ENCODE results near the gene CDCA3.
"Not testable (repeated sequence)": the region's sequence is repeated elsewhere in the genome, so short reads cannot be mapped to it uniquely, and the experiment has no call there.

The CDCA3 gene

DNA sequence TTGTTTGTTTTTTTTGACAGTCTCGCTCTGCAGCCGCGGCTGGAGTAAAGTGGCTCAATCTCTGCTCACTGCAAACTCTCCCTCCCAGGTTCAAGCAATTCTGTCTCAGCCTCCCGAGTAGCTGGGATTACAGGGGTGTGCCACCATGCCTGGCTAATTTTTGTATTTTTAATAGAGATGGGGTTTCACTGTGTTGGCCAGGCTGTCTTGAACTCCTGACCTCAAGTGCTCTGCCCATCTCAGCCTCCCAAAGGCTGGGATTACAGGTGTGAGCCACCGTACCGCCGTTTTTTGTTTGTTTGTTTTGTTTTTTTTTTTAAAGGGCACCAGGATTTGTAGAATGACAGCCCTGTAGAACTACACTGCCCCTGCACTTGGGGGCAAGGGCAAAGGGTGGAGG lies 37.7 kb upstream of the CDCA3 start:
- H3K9me3 ChIP-seq (ENCODE audit: control insufficient read depth, low read length); H3K4me3 ChIP-seq (ENCODE audit: insufficient read depth, low read depth, low read length); H3K36me3 ChIP-seq (ENCODE audit: control insufficient read depth, insufficient read depth, low read length); H3K27me3 ChIP-seq (ENCODE audit: control insufficient read depth, insufficient read depth, low read length, poor library complexity, severe bottlenecking); H3K4me1 ChIP-seq (ENCODE audit: control insufficient read depth, insufficient read depth, low read length); H3K27ac ChIP-seq (ENCODE audit: insufficient read depth, low read depth, low read length, poor library complexity, severe bottlenecking): not testable (repeated sequence)
- 86 to 90% methylated on average over 7 of the region's 7 CpGs for WGBS, 2 experiments

- no peaks in the 10 kb centered on the region for H3K27me3 ChIP-seq (ENCODE audit: control insufficient read depth, insufficient read depth, low read length, poor library complexity, severe bottlenecking)
- no peak overlapping the region for H3K4me3 ChIP-seq (ENCODE audit: insufficient read depth, low read depth, low read length)
- peaks cover 6% of the 10 kb centered on the region for H3K4me1 ChIP-seq (ENCODE audit: control insufficient read depth, insufficient read depth, low read length)
- 86 to 92% methylated on average over 2 of the region's 2 CpGs for WGBS, 2 experiments
- no peak overlapping the region for H3K27ac ChIP-seq (ENCODE audit: insufficient read depth, low read depth, low read length, poor library complexity, severe bottlenecking)
- H3K9me3 ChIP-seq (ENCODE audit: control insufficient read depth, low read length), result no peaks in the 10 kb centered on the region
- no peaks in the 10 kb centered on the region for H3K36me3 ChIP-seq (ENCODE audit: control insufficient read depth, insufficient read depth, low read length)
These were observed 37.3 kb upstream of the CDCA3 start for GRCh38 chr12:6888360-6888759.

DNA sequence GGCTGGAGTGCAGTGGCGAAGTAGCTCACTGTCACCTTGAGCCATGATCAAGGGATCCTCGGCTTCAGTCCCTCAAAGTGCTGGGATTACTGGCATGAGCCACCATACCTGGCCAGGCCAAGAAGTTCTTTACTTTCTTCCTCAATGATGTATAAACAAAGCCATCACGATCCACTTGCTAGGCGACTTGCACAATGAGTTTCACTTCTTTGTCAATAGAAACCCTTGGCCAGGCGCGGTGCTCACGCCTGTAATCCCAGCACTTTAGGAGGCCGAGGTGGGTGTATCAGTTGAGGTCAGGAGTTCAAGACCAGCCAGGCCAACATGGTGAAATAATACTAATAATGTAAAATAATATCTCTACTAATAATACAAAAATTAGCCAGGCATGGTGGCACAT lies 36.4 kb upstream of the CDCA3 start:
- no peaks in the 10 kb centered on the region for H3K27me3 ChIP-seq (ENCODE audit: control insufficient read depth, insufficient read depth, low read length, poor library complexity, severe bottlenecking)
- H3K9me3 ChIP-seq (ENCODE audit: control insufficient read depth, low read length), result no peaks in the 10 kb centered on the region
- H3K4me1 ChIP-seq (ENCODE audit: control insufficient read depth, insufficient read depth, low read length), result peaks cover 6% of the 10 kb centered on the region
- H3K27ac ChIP-seq (ENCODE audit: insufficient read depth, low read depth, low read length, poor library complexity, severe bottlenecking), result no peak overlapping the region
- 88 to 91% methylated on average over 8 of the region's 8 CpGs for WGBS, 2 experiments
- H3K4me3 ChIP-seq (ENCODE audit: insufficient read depth, low read depth, low read length), result no peak overlapping the region
- no peaks in the 10 kb centered on the region for H3K36me3 ChIP-seq (ENCODE audit: control insufficient read depth, insufficient read depth, low read length)

DNA sequence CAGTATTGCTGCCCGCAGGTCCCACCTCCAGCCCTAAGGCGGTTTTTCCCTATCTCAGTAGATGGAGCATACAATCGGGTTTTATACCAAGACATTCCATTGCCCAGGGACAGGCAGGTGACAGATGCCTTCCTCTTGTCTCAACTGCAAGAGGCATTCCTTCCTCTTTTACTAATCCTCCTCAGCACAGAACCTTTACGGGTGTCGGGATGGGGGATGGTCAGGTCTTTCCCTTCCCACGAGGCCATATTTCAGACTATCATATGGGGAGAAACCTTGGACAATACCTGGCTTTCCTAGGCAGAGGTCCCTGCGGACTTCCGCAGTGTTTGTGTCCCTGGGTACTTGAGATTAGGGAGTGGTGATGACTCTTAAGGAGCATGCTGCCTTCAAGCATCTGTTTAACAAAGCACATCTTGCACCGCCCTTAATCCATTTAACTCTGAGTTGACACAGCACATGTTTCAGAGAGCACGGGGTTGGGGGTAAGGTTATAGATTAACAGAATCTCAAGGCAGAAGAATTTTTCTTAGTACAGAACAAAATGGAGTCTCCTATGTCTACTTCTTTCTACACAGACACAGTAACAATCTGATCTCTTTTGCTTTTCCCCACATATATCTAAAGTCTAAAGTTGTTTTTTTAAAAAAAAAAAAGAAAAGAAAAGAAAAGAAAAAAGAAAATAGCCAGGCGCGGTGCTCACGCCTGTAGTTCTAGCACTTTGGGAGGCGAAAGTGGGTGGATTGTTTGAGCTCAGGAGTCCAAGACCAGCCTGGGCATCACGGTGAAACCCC lies 35.3 kb upstream of the CDCA3 start:
- H3K27ac ChIP-seq (ENCODE audit: insufficient read depth, low read depth, low read length, poor library complexity, severe bottlenecking), result not testable (repeated sequence)

DNA sequence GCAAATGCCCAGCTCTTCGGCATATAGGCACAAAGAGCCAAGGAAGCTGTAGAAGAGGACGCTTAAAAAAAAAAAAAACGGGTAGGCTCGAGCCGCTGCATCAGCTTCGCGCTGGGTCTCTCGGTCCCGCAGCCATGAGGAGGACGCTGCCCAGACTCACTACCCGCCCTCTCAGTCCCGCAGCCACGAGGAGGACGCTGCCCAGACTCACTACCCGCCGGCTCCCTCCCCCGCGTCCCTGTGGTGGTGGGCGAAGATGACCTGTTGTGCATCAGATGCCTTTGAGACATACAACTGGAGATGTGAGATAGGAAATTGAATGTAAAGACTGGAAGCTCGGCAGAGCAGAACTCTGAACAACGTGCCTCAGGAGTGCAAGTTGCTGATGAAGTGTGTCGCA lies 33.5 kb upstream of the CDCA3 start:
- H3K27ac ChIP-seq (ENCODE audit: insufficient read depth, low read depth, low read length, poor library complexity, severe bottlenecking), result no peak overlapping the region
- H3K27me3 ChIP-seq (ENCODE audit: control insufficient read depth, insufficient read depth, low read length, poor library complexity, severe bottlenecking), result no peaks in the 10 kb centered on the region
- H3K4me3 ChIP-seq (ENCODE audit: insufficient read depth, low read depth, low read length), result no peak overlapping the region
- 83 to 86% methylated on average over 22 of the region's 22 CpGs for WGBS, 2 experiments
- H3K4me1 ChIP-seq (ENCODE audit: control insufficient read depth, insufficient read depth, low read length), result peaks cover 6% of the 10 kb centered on the region
- H3K36me3 ChIP-seq (ENCODE audit: control insufficient read depth, insufficient read depth, low read length), result no peaks in the 10 kb centered on the region
- no peaks in the 10 kb centered on the region for H3K9me3 ChIP-seq (ENCODE audit: control insufficient read depth, low read length)

More for the DNA sequence above, 35.3 kb upstream of the CDCA3 start:
- 37 to 44% methylated on average over 11 of the region's 15 CpGs for WGBS, 2 experiments
- H3K9me3 ChIP-seq (ENCODE audit: control insufficient read depth, low read length); H3K4me3 ChIP-seq (ENCODE audit: insufficient read depth, low read depth, low read length); H3K27me3 ChIP-seq (ENCODE audit: control insufficient read depth, insufficient read depth, low read length, poor library complexity, severe bottlenecking); H3K36me3 ChIP-seq (ENCODE audit: control insufficient read depth, insufficient read depth, low read length); H3K4me1 ChIP-seq (ENCODE audit: control insufficient read depth, insufficient read depth, low read length): not testable (repeated sequence)

GRCh38 chr12:6883683-6884082 lies 32.6 kb upstream of the CDCA3 start:
- Histone ChIP-seq H3K27ac (ENCODE audit: insufficient read depth, low read depth, low read length, poor library complexity, severe bottlenecking) (no peak overlapping the region), H3K9me3 (ENCODE audit: control insufficient read depth, low read length) (no peaks in the 10 kb centered on the region), H3K27me3 (ENCODE audit: control insufficient read depth, insufficient read depth, low read length, poor library complexity, severe bottlenecking) (no peaks in the 10 kb centered on the region), H3K4me1 (ENCODE audit: control insufficient read depth, insufficient read depth, low read length) (peaks cover 6% of the 10 kb centered on the region), H3K36me3 (ENCODE audit: control insufficient read depth, insufficient read depth, low read length) (no peaks in the 10 kb centered on the region), H3K4me3 (ENCODE audit: insufficient read depth, low read depth, low read length) (no peak overlapping the region)
- WGBS, 2 experiments, result 95 to 97% methylated on average over 11 of the region's 11 CpGs

DNA sequence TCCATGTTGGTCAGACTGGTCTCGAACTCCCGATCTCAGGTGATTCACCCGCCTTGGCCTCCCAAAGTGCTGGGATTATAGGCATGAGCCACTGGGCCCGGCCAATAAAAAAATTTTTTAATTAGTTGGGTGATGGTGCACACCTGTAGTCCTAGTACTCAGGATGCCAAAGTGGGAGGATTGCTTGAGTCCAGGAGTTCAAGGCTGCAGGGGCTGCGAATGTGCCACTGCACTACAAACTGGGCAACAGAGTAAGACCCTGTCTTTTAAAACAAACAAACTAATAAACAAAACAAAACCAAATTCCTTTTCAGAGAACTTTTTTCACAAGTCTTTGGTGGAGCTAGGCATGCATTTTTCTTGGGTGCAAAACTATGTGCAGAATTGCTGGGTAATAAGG lies 32.2 kb upstream of the CDCA3 start:
- no peaks in the 10 kb centered on the region for H3K36me3 ChIP-seq (ENCODE audit: control insufficient read depth, insufficient read depth, low read length)
- 90 to 96% methylated on average over 5 of the region's 5 CpGs for WGBS, 2 experiments

GRCh38 chr12:6879824-6880223 lies 28.7 kb upstream of the CDCA3 start:
- H3K9me3 ChIP-seq (ENCODE audit: control insufficient read depth, low read length); H3K4me3 ChIP-seq (ENCODE audit: insufficient read depth, low read depth, low read length); H3K36me3 ChIP-seq (ENCODE audit: control insufficient read depth, insufficient read depth, low read length); H3K4me1 ChIP-seq (ENCODE audit: control insufficient read depth, insufficient read depth, low read length); H3K27me3 ChIP-seq (ENCODE audit: control insufficient read depth, insufficient read depth, low read length, poor library complexity, severe bottlenecking); H3K27ac ChIP-seq (ENCODE audit: insufficient read depth, low read depth, low read length, poor library complexity, severe bottlenecking): not testable (repeated sequence)
- 92 to 94% methylated on average over 10 to 11 of the region's 11 CpGs for WGBS, 2 experiments

More for the DNA sequence above, 32.2 kb upstream of the CDCA3 start:
- no peak overlapping the region for H3K27ac ChIP-seq (ENCODE audit: insufficient read depth, low read depth, low read length, poor library complexity, severe bottlenecking)
- H3K4me1 ChIP-seq (ENCODE audit: control insufficient read depth, insufficient read depth, low read length), result peaks cover 6% of the 10 kb centered on the region
- no peaks in the 10 kb centered on the region for H3K27me3 ChIP-seq (ENCODE audit: control insufficient read depth, insufficient read depth, low read length, poor library complexity, severe bottlenecking)
- no peak overlapping the region for H3K4me3 ChIP-seq (ENCODE audit: insufficient read depth, low read depth, low read length)
- H3K9me3 ChIP-seq (ENCODE audit: control insufficient read depth, low read length), result no peaks in the 10 kb centered on the region

GRCh38 chr12:6874015-6874368 lies 22.9 kb upstream of the CDCA3 start:
- peak overlapping the region; percentile 62 for H3K4me3 ChIP-seq (ENCODE audit: insufficient read depth, low read depth, low read length)

DNA sequence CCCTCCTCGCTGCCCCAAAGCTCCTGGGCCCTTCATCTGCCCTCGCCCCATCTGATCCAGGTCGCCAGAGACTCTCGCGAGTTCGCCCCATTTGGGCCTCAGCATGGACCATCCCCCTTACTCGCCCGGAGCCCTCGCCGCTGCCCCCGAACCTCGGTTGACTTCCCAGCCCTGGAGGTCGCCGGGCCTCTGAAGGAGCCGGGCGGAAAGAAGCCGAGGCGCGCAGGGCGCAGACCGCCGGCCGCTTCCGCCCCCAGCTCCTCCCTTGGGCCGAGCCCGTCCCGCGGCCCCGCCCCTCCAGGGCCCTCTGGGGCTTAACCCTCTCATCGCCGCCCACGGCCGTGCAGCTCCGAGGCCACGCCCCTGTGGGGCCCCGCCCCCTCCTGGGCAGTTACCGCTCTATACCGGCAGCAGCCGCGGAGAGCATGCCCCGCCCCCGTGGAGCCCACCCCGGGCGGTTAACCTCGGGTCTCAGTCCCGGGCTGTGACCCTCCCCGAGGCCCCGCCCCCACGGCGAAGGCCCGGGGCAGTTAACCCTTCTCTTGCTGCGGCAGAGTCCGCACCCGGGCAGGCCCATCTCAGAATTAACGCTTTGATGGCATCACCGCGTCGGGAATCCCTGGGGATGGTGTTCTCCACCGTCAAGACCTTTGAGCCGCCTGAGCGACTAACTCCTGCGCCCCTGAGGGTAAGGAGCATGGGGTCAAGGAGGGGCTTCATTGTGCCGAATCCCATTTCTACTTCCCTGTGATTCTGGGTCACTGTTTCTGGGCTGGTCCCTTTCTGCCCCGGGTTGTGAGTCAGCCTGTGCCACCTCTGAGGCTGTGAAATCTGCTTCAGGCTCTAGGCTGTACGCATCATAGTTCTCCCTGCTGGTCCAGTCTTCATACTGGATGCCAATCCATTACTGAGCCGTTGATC lies 22.3 kb upstream of the CDCA3 start, which contains the start of gene SPSB2:
TSS of gene SPSB2 (minus strand) at position 210 of the 921 bp plus-strand sequence. CDS start 402 bp downstream, outside the sequence.
- H3K27me3 ChIP-seq (ENCODE audit: control insufficient read depth, insufficient read depth, low read length, poor library complexity, severe bottlenecking), result no peaks in the 10 kb centered on the region

More at GRCh38 chr12:6874015-6874368, 22.9 kb upstream of the CDCA3 start:
- H3K27me3 ChIP-seq (ENCODE audit: control insufficient read depth, insufficient read depth, low read length, poor library complexity, severe bottlenecking); H3K4me1 ChIP-seq (ENCODE audit: control insufficient read depth, insufficient read depth, low read length); H3K9me3 ChIP-seq (ENCODE audit: control insufficient read depth, low read length): not testable (repeated sequence)
- H3K27ac ChIP-seq (ENCODE audit: insufficient read depth, low read depth, low read length, poor library complexity, severe bottlenecking), result peak overlapping the region; percentile 82
- peaks cover 20% of the 10 kb centered on the region for H3K36me3 ChIP-seq (ENCODE audit: control insufficient read depth, insufficient read depth, low read length)
- 68 to 70% methylated on average over 9 of the region's 9 CpGs for WGBS, 2 experiments

More for the DNA sequence above, 22.3 kb upstream of the CDCA3 start, which contains the start of gene SPSB2:
- 1% methylated on average over 66 of the region's 66 CpGs for WGBS, 2 experiments
- Histone ChIP-seq H3K4me1 (ENCODE audit: control insufficient read depth, insufficient read depth, low read length) (peaks cover 5% of the 10 kb centered on the region), H3K27ac (ENCODE audit: insufficient read depth, low read depth, low read length, poor library complexity, severe bottlenecking) (peak within 1 kb of the TSS; percentile 82), H3K4me3 (ENCODE audit: insufficient read depth, low read depth, low read length) (peak within 1 kb of the TSS; percentile 62), H3K36me3 (ENCODE audit: control insufficient read depth, insufficient read depth, low read length) (peaks cover 20% of the 10 kb centered on the region), H3K9me3 (ENCODE audit: control insufficient read depth, low read length) (no peaks in the 10 kb centered on the region)
